GM12878 (cell line): ENCODE measurements around the gene ITGA8. TPM values are rescaled to one million over a fixed set of nuclear protein-coding genes. Genes with fewer than 3 reads are reported as not detected.

Experiments
- ATAC-seq: fragments of 200-7000 bp; cut with Tn5 transposase; 3 replicates; pipeline ENCODE4 v1.9.1; 2020; ENCODE audit warnings: mild to moderate bottlenecking, moderate library complexity
- BruUV-seq: library from RNA; stranded (reverse); fragments of 400-500 nt; replicated peaks from 2 replicates; lab custom pipeline; 2021; lab: Mats Ljungman, UMichigan
- CTCF ChIA-PET: fragments of 300-600 bp; sonication (Branson Sonifier 250); formaldehyde crosslinking; extraction: SDS; loops from one replicate; lab custom pipeline; 2021; ENCODE audit warnings: inconsistent platforms; lab: Yijun Ruan, JAX
- POLR2A ChIA-PET: fragments of 350-600 bp; formaldehyde crosslinking; extraction: SDS; loops from one replicate; lab custom pipeline; 2021; ENCODE audit warnings: inconsistent platforms; lab: Charles Lee
- RAD21 ChIA-PET: fragments of 300-600 bp; sonication (Branson Sonifier 250); formaldehyde crosslinking; loops from one replicate; lab custom pipeline; 2023; ENCODE audit warnings: antibody characterized with exemption; ENCODE audit not compliant: unreplicated experiment; lab: Charles Lee
- SMC1A ChIA-PET: fragments of 300-600 bp; sonication (Branson Sonifier 250); formaldehyde crosslinking; loops from one replicate; lab custom pipeline; 2023; ENCODE audit not compliant: unreplicated experiment, uncharacterized antibody; lab: Charles Lee
- DNase-seq: peaks from one replicate; pipeline ENCODE4 v3.0.0-alpha.2; 2011; ENCODE audit warnings: low read depth, low spot score
- FAIRE-seq: peaks from 3 replicates; lab custom pipeline; 2011; peaks lifted over from hg19 to GRCh38; lab: Jason Lieb, UNC
- H2AFZ ChIP-seq: 2 replicates; pipeline ENCODE4 v1.6.0; 2011; ENCODE audit warnings: low read depth, low read length, control low read depth; ENCODE audit not compliant: control insufficient read depth
- H3K27ac ChIP-seq: 2 replicates; pipeline ENCODE4 v1.5.1; 2011; ENCODE audit warnings: control low read depth; ENCODE audit not compliant: control insufficient read depth, insufficient read depth
- H3K27me3 ChIP-seq, 2 experiments: replicated peaks in 1 of 2; 2 replicates each; pipeline versions ENCODE4 v1.6.0 to v1.6.1; 2011; ENCODE audit warnings: low read length in 1 of 2; ENCODE audit not compliant: control insufficient read depth in 2 of 2, insufficient read depth in 2 of 2
- H3K36me3 ChIP-seq, 2 experiments: 2 replicates each; pipeline ENCODE4 v1.5.1; 2011; ENCODE audit warnings: low read length in 1 of 2; ENCODE audit not compliant: control insufficient read depth in 2 of 2, insufficient read depth in 2 of 2
- H3K4me1 ChIP-seq: 2 replicates; pipeline ENCODE4 v1.6.1; 2011; ENCODE audit warnings: mild to moderate bottlenecking, low read length, moderate library complexity, mixed read lengths; ENCODE audit not compliant: control insufficient read depth, insufficient read depth
- H3K4me2 ChIP-seq: 2 replicates; pipeline ENCODE4 v1.6.0; 2011; ENCODE audit warnings: control low read depth; ENCODE audit not compliant: control insufficient read depth, insufficient read depth
- H3K4me3 ChIP-seq: fragments of 200-600 bp; sonication (generic); 2 replicates; pipeline ENCODE4 v1.5.1; 2016
- H3K79me2 ChIP-seq: 2 replicates; pipeline ENCODE4 v1.6.0; 2011; ENCODE audit warnings: low read length; ENCODE audit not compliant: control insufficient read depth, insufficient read depth
- H3K9ac ChIP-seq: 2 replicates; pipeline ENCODE4 v1.8.0; 2011; ENCODE audit warnings: low read length, control low read depth, mixed read lengths; ENCODE audit not compliant: control insufficient read depth, insufficient read depth
- H3K9me3 ChIP-seq: replicated peaks from 3 replicates; pipeline ENCODE4 v1.5.1; 2011; ENCODE audit warnings: mild to moderate bottlenecking, low read length; ENCODE audit not compliant: control insufficient read depth, insufficient read depth
- H4K20me1 ChIP-seq: 2 replicates; pipeline ENCODE4 v1.6.0; 2011; ENCODE audit not compliant: control insufficient read depth, insufficient read depth
- RELA ChIP-seq: fragments of 450-650 bp; IDR thresholded peaks from 2 replicates; pipeline ENCODE4 v1.8.0; 2014; ENCODE audit warnings: borderline replicate concordance; ENCODE audit not compliant: partially characterized antibody
- SMC3 ChIP-seq: IDR thresholded peaks from 2 replicates; pipeline ENCODE4 v1.6.1; 2011; ENCODE audit warnings: low read length, improper control_type of control experiment, borderline replicate concordance
- SUPT20H ChIP-seq: IDR thresholded peaks from 2 replicates; pipeline ENCODE4 v1.6.1; 2011; ENCODE audit warnings: low read depth, mild to moderate bottlenecking, low read length, moderate library complexity, borderline replicate concordance; ENCODE audit not compliant: control insufficient read depth
- USF2 ChIP-seq: IDR thresholded peaks from 2 replicates; pipeline ENCODE4 v1.6.1; 2011; ENCODE audit warnings: low read depth, low read length, improper control_type of control experiment, borderline replicate concordance
- ZNF622 ChIP-seq: fragments of 450-650 bp; IDR thresholded peaks from 2 replicates; pipeline ENCODE4 v1.6.1; 2017; ENCODE audit warnings: mild to moderate bottlenecking, inconsistent platforms
- WGBS: methylation state at CpG from one replicate; pipeline ENCODE4 v1.1.6; 2016; ENCODE audit warnings: low lambda C conversion rate; ENCODE audit not compliant: insufficient replicate concordance, insufficient coverage; ENCODE audit errors: missing lambda C conversion rate; 5-methylcytosine and 5-hydroxymethylcytosine counted together
- in situ Hi-C: fragments of 300-500 bp; cut with MboI; formaldehyde crosslinking; loops from 9 replicates; pipeline ENCODE4 v1.14.3; 2018; ENCODE audit warnings: mixed read lengths
- intact Hi-C: fragments of 100-400 bp; cut with micrococcal nuclease; formaldehyde crosslinking; loops from one replicate; pipeline ENCODE4 v1.14.2; 2022; ENCODE audit not compliant: unreplicated experiment
- polyA plus RNA-seq, 11 experiments: library from polyadenylated mRNA; depleted of rRNA in 4 of 11; unstranded in 6 of 11; stranded (reverse) in 5 of 11; fragments of >200 nt; fragmentation: Nextera tagmentation in 4 of 11; fragmentation: Illumina TruSeq in 1 of 11; extraction: Ambion mirVana in 4 of 11; extraction: Trizol in 1 of 11; gene quantifications; 1 replicate in 1 of 11; 2 replicates in 10 of 11; pipeline versions ENCODE4 v1.2.1 to v1.2.3, GENCODE V29; 2011 to 2016; ENCODE audit warnings: inconsistent platforms in 2 of 11, missing spikeins in 2 of 11, low read depth in 1 of 11
- total RNA-seq, 4 experiments: library from RNA; depleted of rRNA in 3 of 4; stranded (reverse); fragments of >200 nt in 3 of 4; fragmentation: Illumina TruSeq in 1 of 4; extraction: Trizol in 1 of 4; gene quantifications; 2 replicates each; pipeline versions ENCODE4 v1.2.1 to v1.2.3, GENCODE V29; 2013 to 2021

Gene ITGA8
- total and polyA plus RNA-seq, 10 of the 15 experiments (the other 5 are each of a cell fraction or from before 2014, with no cell fraction given): 0.03 TPM; not detected in 9

- no peak for TF ChIP-seq RELA
These were observed 250.6 kb downstream of the ITGA8 start (continued) for GRCh38 chr10:15469111-15469510.

- Histone ChIP-seq H3K9ac (no peak overlapping the region), H3K4me1 (no peaks in the 10 kb centered on the region), H3K4me3 (no peak overlapping the region), H2AFZ (no peak overlapping the region), H4K20me1 (no peaks in the 10 kb centered on the region), H3K9me3 (no peaks in the 10 kb centered on the region), H3K27ac (no peak overlapping the region), H3K79me2 (no peaks in the 10 kb centered on the region), H3K27me3 (no peaks in the 10 kb centered on the region; a peak in 1 of 4 replicates), H3K36me3 (no peaks in the 10 kb centered on the region), H3K4me2 (no peak overlapping the region)
- WGBS: 0% methylated on average over 3 of the region's 3 CpGs
- ChIA-PET POLR2A (no interaction called here), CTCF (no interaction called here), SMC1A (no interaction called here), RAD21 (no interaction called here)
- BruUV-seq: no TSS peak
- intact Hi-C loops (no loop called here), in situ Hi-C loops (no loop called here)
- ATAC-seq (no peak), FAIRE-seq (no peak), DNase-seq (no peak)
- TF ChIP-seq SMC3: no peak
- no peak for TF ChIP-seq USF2
- TF ChIP-seq ZNF622: no peak
- TF ChIP-seq SUPT20H: no peak
These were observed 255.3 kb downstream of the ITGA8 start for GRCh38 chr10:15464381-15464780.

Other genes with a start within 250 kb of the ITGA8 start
- 14.6 and 14.8 TPM in 2 replicates for gene MINDY3, start 140.6 kb upstream of the ITGA8 start, total RNA-seq (2014; rRNA removed)
- 22.9 and 23.6 TPM in 2 replicates for gene MINDY3, start 140.6 kb upstream of the ITGA8 start, total RNA-seq (2014; rRNA removed; fragmentation: Illumina TruSeq; extraction: Trizol)
- 13.9 and 14.6 TPM in 2 replicates for gene MINDY3, start 140.6 kb upstream of the ITGA8 start, total RNA-seq (2021)
- 20.5 and 28.2 TPM in 2 replicates for gene MINDY3, start 140.6 kb upstream of the ITGA8 start, polyA plus RNA-seq (2011; rRNA removed)
- 19.3 and 22.1 TPM in 2 replicates for gene MINDY3, start 140.6 kb upstream of the ITGA8 start, polyA plus RNA-seq (2014; fragmentation: Illumina TruSeq; extraction: Trizol)
- gene MINDY3, start 140.6 kb upstream of the ITGA8 start, polyA plus RNA-seq (2014; fragmentation: Nextera tagmentation; extraction: Ambion mirVana): 10 to 100 TPM; 12.0 to 15.4 TPM
- gene MINDY3, start 140.6 kb upstream of the ITGA8 start, polyA plus RNA-seq (2014; rRNA removed): 10.3 and 13.7 TPM in 2 replicates
- 10 to 100 TPM; 16.1 to 17.9 TPM for gene MINDY3, start 140.6 kb upstream of the ITGA8 start, polyA plus RNA-seq (2016; fragmentation: Nextera tagmentation; extraction: Ambion mirVana)